ENCODE data around the gene PROK2.

Gene PROK2

DNA sequence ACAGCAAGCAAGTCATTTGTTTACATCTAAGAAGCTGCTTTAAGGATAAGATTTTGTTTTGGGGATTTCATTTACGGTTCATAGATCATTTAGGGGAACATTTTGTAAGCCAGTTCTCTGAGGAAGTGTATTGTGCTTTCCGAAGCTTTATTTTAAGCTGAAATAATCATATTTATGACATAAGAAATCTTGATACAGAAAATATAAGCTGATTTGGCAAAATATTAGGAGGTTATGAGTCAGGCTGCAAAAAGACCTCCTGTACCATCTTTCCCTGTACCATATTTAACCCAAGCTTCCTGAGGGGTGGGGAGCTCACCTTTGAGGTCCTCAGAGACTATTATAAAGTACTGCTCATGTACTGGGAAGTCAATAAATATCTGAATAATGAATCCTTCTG, 51.6 kb downstream of the PROK2 start:
- no peak for DNase-seq

DNA sequence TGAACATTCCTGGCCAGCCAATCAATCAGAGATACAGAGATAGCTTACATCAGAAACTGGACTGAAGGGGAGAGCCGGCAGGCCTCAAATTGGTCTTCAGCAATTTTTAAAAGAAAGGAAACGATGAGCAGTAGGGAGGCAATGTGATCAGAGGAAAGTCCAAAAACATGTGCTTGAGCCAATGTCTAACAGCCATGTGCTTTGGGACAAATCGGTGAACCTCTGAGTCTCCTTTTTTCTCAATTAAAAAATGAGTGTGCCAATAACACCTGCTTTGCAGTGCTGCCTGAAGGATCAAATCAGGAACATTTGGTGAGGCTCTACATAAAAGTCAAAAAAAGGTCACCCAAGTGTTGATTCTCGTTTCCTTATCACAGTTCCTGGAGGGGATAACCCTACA, 52.3 kb downstream of the PROK2 start:
- DNase-seq: no peak

DNA sequence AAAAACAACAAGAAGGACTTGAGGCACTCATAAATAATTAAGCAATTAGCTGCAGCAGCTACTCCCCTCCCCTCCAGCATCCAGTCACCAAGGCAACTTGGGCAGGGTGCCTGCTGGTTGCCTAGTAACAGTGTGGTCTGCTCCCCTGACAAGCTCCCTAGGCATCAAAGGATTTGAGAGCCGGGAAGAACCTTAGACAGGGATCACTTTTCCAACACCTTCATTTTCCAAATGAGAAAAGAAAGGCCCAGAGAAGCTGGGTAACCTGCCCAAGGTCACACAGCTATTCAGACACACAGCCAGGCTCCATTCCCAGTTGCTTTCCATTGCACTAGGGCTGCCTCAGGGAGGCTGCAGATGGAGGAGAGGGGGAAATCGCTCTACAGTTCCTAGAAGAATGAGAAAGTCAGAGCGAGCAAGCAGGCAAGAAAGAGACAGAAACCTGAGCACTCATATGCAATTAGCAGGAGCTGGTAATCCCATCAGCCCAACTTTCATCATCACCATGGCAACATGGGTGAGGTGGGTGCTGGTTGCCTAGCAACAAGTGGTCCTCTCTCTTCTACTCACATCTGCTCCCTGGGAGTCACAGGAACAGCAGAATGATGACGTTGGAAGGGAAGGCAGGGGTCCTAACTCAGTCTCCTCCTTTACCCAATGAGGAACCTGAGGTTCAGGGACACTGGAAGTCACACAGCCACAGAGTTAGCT, 56.2 kb downstream of the PROK2 start:
- peak; percentile 44 for DNase-seq

DNA sequence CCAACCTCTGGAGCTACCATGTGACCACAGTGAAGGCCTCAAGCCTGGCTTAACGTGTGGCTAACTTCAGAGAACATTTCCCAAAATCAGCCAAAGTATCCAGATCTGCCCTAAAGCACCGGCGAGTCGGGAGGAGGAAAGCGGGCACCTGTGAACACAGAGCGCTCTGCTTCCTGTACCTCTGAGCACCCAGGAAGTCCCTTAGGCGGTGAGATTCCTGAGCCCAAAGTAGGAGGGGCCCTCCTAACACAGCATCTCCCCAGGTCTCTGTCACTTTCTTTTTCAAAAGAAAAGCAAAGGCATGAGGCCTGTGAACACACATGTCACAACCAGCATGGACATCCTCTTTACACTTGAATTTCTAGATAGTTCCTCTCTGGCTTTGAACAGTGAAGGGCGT, 58.8 kb downstream of the PROK2 start:
- no peak for DNase-seq

DNA sequence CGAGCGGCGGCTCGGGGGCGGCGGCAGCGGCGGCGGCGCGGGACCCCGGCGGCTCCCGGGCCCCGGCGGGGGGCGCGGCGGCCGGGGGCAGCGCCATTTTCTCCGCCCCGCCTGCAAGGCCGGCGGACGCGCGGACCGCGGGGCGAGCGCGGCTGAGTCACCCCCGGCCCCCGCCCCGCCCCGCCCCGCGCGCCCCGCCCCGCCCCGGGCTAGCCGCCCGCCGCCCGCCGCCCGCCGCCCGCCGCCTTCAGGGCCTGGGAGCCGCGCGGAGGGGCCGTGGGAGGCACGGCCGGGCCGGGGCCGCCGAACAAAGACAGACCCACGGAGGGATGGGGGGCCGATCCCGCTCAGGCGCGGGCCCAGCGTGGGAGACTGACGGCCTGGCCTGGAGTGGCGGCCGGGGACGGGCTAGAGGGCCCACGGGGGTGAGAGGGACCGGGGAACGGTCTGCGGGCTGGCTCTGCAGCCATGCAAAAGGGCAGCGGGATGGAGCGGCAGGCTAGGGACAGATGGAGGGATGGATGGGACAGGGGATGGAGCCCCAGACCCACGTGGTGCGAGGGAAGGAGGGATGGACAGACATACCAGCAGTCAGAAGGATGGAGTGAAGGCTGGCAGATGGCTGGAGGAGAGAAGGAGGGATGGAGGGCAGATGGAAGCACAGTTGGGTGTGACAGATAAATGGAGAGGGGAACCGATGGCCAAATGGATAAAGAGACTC, 59.5 kb downstream of the PROK2 start, which contains the start of gene EIF4E3:
TSS of gene EIF4E3 (minus strand) at position 132 of the 721 bp plus-strand sequence. CDS start at position 97, 35 bp downstream.
- DNase-seq: peak; percentile 43

DNA sequence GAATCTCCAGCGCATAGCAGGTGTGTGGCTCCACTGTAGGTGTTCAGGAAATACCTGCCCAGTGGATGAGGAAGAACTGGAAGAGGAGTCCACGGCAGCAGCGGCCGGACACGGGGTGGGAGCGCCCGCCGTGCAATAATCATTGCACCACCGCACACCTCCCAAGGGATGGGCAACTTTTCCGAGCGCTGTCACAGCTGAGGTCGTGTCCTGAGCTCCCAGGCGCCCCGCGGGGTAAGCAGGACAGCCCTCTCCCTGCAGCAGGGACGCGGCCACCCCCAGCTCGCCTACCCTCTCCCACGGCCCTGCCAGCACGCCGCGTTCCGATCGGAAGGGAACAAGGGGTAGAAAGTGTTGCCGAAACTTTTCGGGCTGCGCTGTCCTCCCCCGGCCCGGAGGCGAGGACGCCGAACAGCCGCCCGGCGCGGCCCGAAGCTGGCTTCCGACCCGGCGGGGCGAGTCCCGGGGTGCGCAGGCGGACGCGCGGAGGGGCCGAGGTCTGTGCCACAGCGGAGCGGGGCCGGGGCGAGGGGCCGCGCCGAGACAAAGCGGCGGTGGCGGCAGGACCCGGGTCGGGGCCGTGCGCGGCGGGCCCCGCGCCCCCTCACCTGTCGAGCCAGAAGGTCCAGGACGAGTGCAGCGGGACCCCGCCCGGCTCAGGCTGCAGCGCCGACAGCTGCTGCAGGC, 60.2 kb downstream of the PROK2 start:
- DNase-seq: no peak

DNA sequence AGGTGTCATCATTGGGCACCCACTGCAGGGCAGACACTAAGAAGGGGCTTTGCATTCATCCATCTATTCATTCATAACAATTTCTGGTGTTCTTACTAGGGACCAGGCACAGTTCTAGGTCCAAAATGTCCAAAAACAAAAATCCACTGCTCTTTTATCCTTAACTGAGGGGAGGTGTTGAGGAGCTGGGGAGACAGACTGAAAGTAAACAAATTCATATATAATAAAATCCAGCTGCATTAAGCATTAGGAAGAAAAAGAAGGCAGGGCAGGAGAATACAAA, 60.8 kb downstream of the PROK2 start:
- no peak for DNase-seq

DNA sequence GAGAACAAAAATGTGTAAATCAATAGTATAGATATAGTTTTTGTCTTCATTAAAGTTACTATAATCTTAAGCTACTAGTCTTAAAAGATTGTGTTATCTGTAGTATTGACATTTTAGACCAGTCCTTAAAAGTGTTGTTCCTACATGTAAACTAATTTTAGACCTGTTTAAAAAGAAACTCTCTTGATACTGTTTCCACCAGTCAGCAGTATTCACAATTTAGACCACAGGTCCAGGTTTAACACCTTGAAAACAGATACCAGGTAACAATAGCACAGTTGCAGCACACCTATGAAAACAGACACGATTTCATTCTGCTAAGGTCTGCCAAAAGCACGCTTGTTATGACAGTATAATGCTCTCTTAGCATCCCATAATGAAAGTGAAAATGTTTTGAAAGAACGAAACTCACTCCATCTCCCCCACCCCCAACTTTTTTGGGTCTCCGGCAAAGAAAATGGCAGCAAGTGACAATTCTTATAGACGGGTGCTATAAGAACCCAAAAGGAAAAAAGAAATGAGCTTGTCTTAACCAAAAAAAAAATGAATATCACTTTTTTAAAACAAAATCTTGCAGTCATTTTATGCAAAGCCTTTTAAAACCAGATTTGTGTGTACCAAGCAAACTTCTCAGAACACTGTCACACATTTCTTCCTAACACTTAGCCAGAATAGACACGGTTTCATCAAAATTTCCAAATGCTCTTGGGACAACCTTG, 61.3 kb downstream of the PROK2 start:
- no peak for DNase-seq

DNA sequence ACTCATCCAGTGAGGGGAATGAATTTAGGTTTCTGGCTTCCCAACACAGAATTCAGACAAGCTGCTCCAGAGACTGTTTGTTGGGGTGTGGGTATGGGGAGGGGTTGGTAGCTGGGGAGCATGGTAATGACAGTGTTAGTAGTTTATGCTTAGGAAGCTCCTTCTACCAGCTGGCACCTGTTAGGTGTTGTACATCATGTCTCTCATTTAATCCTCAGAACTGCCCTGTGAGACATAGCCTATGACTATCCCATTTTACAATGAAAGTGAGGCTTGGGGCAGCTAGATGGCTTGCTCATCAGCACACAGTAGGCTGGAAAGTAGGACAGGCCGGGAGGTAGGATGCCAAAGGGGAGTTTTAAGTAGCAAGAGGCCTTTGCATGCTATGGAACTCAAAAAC, 62.3 kb downstream of the PROK2 start:
- no peak for DNase-seq
